ENCODE measurements around the gene MOB3B.

The MOB3B gene

DNA sequence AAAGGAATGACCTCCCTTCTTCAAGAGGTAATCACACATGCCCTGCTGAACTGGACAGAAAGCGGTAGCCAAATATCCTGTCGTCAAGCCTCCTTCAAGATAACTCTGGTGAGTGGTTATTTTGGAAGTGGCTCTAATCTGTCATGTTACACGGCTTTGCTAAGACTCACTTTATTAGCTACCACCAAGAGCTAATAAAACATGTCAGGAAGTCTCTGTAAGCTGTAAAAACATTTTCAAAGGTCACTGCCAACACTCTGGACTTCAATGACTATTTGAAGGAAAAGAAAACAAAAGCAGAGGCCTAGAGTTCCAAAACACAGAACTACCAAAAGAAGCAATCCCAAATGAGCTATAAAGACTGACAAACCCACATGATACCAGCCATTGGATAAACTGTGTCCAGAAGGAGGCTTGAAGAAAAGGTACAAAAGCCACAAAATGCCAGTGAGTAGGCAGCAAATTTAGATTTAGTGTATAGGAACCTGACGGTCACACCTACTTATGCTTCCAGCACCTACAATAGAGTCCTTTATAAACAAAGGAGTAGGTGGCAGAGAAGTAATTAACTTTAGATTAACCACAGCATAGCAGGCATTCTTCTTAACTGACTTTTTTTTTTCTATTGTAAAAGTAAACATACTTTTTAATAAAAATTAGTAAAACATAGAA is 135.3 kb downstream of the MOB3B start:
- peak overlapping the region; percentile 69 for H3K27ac ChIP-seq
- TF ChIP-seq, protein P1, sequence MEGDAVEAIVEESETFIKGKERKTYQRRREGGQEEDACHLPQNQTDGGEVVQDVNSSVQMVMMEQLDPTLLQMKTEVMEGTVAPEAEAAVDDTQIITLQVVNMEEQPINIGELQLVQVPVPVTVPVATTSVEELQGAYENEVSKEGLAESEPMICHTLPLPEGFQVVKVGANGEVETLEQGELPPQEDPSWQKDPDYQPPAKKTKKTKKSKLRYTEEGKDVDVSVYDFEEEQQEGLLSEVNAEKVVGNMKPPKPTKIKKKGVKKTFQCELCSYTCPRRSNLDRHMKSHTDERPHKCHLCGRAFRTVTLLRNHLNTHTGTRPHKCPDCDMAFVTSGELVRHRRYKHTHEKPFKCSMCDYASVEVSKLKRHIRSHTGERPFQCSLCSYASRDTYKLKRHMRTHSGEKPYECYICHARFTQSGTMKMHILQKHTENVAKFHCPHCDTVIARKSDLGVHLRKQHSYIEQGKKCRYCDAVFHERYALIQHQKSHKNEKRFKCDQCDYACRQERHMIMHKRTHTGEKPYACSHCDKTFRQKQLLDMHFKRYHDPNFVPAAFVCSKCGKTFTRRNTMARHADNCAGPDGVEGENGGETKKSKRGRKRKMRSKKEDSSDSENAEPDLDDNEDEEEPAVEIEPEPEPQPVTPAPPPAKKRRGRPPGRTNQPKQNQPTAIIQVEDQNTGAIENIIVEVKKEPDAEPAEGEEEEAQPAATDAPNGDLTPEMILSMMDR (conservative IDR thresholded peaks at IDR 0.05), result no peak

DNA sequence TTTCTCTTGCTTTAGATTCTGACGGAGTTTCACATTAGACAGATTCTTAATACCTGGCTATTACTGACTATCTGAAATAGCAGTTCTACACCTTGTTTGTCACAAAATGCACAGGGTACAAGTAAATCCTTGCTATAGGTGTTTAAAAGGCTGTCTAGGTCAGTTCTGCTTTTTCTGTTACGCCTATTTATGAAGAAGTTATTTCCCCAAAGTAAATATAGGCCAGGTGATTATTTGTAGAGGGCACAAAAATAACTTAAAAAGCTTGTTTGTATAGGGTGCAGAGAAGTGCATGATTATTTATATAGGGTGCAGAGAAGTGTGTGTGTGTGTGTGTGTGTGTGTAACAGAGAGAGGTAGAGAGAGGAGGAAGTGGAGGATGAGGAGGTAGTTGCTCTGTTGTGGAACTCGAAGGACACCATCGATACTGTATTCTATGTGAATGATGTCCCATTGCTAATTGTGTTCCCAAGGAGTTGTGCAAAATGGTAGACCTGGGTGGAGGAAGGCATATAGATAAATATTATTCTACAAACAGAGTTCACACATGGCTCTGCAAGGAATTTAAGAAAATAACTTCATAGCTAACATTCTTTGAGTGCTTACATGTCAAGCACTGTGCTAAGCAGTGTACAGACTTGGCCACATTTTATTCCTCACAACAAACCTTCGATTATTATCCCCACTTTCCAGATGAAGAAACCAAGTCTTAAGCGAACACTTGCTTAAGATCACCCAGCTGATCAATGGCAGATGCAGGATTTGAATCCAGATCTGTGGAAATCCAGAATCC is 136.4 kb downstream of the MOB3B start:
- TF ChIP-seq, protein P1 (conservative IDR thresholded peaks at IDR 0.05), result no peak
- peak overlapping the region; percentile 69 for H3K27ac ChIP-seq

DNA sequence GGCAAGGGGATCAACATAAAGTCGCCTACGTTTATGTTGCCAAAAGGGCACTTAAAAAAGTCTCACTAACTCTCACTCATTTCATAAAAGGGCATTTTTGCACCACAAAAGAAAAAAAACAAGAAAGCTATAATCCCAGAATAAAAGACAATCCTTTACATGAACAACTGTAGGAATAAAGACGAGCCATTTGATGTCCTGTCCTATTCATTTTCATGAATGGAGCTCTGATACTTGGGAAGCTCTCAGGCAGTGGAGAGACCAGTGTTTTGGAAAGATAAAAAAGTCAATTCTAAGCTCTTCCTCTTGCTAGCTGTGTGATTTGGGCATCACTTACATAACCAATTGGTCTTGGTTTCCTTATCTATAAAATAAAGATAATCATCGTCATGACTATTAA is 137.2 kb downstream of the MOB3B start:
- no peak overlapping the region for H3K27ac ChIP-seq
- TF ChIP-seq, protein P1 (conservative IDR thresholded peaks at IDR 0.05), result no peak

DNA sequence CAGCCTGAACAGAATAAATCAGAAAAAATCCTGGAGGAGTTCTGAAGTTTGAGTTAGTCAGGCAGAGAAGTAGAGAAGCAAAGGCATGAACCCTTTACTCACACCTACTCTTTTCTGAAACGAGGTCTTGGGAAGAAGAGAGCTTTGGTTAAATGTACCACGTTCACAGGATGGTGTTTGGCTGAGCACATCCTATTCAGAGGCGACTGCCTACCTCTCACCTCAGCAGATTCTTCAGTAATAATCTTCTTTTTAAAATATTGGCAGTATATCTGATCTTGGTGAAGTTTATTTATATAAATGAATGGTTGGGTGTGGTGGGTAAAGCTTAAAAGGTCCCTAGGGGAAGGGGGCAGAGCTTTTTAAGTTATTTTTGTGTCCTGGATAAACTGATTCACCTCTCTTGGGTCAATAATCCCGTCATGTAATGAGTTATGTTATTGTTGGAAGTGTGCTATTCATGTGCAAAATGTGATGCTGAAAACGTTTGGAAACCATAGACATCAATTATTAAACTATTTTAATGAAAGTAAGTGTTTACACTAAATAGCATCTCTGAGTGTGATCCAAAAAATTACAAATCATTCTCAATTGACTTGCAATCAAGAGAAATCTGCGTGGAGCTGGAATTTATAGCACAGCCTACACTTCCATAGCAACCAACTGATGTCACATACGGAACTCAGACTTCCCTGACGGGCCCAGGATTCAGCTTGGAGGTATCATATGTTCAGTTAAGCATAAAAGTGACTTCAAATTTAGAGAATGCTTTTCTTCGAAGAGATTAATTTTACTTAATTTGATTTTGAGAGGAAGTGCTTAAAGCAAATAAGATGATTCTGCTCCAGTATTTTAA is 138.3 kb downstream of the MOB3B start:
- TF ChIP-seq, protein P1 (conservative IDR thresholded peaks at IDR 0.05), result no peak
- H3K27ac ChIP-seq, result no peak overlapping the region

DNA sequence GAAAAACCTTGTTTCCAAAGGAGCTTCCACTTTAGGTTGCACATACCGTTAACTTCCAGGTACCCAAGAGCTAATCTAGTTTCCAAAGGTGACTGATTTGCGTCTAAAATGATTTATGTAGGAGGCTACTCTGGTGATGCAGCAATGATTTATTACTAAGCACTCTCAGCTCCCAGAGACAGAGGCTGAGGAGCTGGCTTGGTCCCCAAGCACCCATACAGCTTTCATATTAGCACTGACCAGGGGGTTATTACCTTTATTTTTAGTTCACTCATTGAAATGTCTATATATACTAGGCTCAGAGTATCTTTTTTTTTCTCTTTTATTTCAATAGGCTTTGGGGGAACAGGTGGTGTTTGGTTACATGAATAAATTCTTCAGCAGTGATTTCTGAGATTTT is 141.5 kb downstream of the MOB3B start:
- H3K27ac ChIP-seq, result no peak overlapping the region
- TF ChIP-seq, protein P1 (conservative IDR thresholded peaks at IDR 0.05), result no peak

DNA sequence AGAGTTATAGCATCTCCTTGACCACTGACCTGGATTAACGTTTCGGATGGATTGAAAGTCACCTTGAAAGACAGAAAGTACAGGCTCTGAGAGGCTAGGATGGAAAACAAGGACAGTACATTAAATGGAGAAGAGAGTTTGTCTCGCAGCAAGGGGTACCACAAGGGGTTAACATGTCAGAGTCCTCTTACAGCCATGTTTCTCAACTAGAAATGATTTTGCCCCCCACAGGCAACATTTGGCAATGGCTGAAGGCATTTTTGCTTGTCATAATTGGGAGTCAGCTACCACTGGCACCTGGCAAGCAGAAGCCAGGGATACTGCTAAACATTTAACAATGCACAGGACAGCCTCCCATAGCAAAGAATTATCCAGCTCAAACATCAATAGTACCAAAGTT is 141.9 kb downstream of the MOB3B start:
- no peak overlapping the region for H3K27ac ChIP-seq
- TF ChIP-seq, protein P1 (conservative IDR thresholded peaks at IDR 0.05), result no peak

DNA sequence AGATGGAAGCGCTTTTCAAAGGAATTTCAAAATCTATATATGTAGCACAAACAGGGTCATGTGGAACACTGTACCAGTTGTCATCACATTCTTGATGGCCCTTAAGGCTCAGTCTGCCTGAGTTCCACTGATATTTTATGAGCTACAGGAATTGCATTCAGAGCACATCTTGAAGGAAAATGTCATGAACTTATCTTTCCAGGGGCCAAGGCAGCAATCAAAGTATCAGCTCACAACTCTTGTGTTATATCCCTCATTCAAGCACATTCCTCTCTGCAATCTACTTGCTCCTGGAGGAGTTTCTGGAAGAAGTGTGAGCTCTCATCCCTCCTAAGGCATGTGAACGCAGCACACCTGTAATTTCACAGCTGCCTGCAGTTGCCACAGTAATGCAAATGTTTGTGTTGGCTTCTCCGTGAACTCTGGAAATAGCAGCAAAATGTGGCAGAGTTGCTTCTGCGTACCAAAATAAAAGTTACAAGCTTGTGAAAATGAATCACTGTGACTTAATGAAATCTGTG is 143.0 kb downstream of the MOB3B start:
- 0 out of 2 replicates have a peak overlapping the region, but pooled peaks have one; percentile 8 for H3K27ac ChIP-seq
- TF ChIP-seq, protein P1 (conservative IDR thresholded peaks at IDR 0.05), result no peak
